OCI-LY7 (cell line): ENCODE measurements around the gene TMEM72. TPM values are rescaled to one million over a fixed set of nuclear protein-coding genes. Genes with fewer than 3 reads are reported as not detected.

ENCODE experiments used
- BruUV-seq: library from RNA; stranded (reverse); fragments of 400-500 nt; replicated peaks from 2 replicates; lab custom pipeline; 2021; lab: Mats Ljungman, UMichigan
- CTCF ChIA-PET: fragments of 300-600 bp; sonication (Branson Sonifier 250); formaldehyde crosslinking; loops from one replicate; lab custom pipeline; 2022; ENCODE audit warnings: antibody characterized with exemption; ENCODE audit not compliant: unreplicated experiment; lab: Charles Lee
- POLR2A ChIA-PET: fragments of 300-600 bp; sonication (Branson Sonifier 250); formaldehyde crosslinking; loops from one replicate; lab custom pipeline; 2022; ENCODE audit warnings: antibody characterized with exemption; lab: Charles Lee
- DNase-seq: peaks from one replicate; pipeline ENCODE4 v3.0.0-alpha.2; 2015; ENCODE audit warnings: low spot score
- H2AFZ ChIP-seq: fragments of 200-600 bp; sonication (generic), shearing (Covaris generic); 2 replicates; pipeline ENCODE4 v1.6.1; 2014; ENCODE audit warnings: mild to moderate bottlenecking, antibody characterized with exemption, low read length, moderate library complexity
- H3K27ac ChIP-seq: fragments of 200-600 bp; sonication (generic); 2 replicates; pipeline ENCODE4 v1.5.1; 2014; ENCODE audit warnings: mixed run types, low read depth, mild to moderate bottlenecking, moderate library complexity, low read length, inconsistent platforms; ENCODE audit not compliant: poor library complexity, severe bottlenecking
- H3K36me3 ChIP-seq: fragments of 200-600 bp; sonication (generic); 2 replicates; pipeline ENCODE4 v1.6.1; 2014; ENCODE audit warnings: mild to moderate bottlenecking, antibody characterized with exemption, low read length, moderate library complexity, mixed read lengths; ENCODE audit not compliant: insufficient read depth
- H3K4me1 ChIP-seq: fragments of 200-600 bp; sonication (generic); 2 replicates; pipeline ENCODE4 v1.5.1; 2014; ENCODE audit warnings: mild to moderate bottlenecking, low read length; ENCODE audit not compliant: insufficient read depth, poor library complexity, severe bottlenecking
- H3K4me2 ChIP-seq: fragments of 200-600 bp; sonication (generic); 2 replicates; pipeline ENCODE4 v1.6.1; 2014; ENCODE audit warnings: mild to moderate bottlenecking, low read length
- H3K4me3 ChIP-seq: fragments of 200-600 bp; sonication (generic); 2 replicates; pipeline ENCODE4 v1.5.1; 2014; ENCODE audit warnings: mild to moderate bottlenecking, low read depth, low read length; ENCODE audit not compliant: poor library complexity, severe bottlenecking
- H3K79me2 ChIP-seq: fragments of 200-600 bp; sonication (generic); 2 replicates; pipeline ENCODE4 v1.6.1; 2016; ENCODE audit warnings: low read depth, mild to moderate bottlenecking, low read length, moderate library complexity, mixed read lengths; ENCODE audit not compliant: insufficient read depth
- H3K9me2 ChIP-seq: fragments of 200-600 bp; sonication (generic); 2 replicates; pipeline ENCODE4 v1.6.1; 2016; ENCODE audit warnings: mild to moderate bottlenecking, low read length, mixed read lengths; ENCODE audit not compliant: insufficient read depth
- H3K9me3 ChIP-seq: fragments of 200-600 bp; sonication (generic); 2 replicates; pipeline ENCODE4 v1.6.1; 2014; ENCODE audit warnings: mild to moderate bottlenecking, mixed run types, low read length, mixed read lengths
- H4K20me1 ChIP-seq: fragments of 200-600 bp; sonication (generic); 2 replicates; pipeline ENCODE4 v1.6.1; 2014; ENCODE audit warnings: mild to moderate bottlenecking, antibody characterized with exemption, low read length, moderate library complexity, mixed read lengths; ENCODE audit not compliant: insufficient read depth
- EZH2phosphoT487 ChIP-seq: fragments of 200-600 bp; sonication (generic); IDR thresholded peaks from 2 replicates; pipeline ENCODE4 v1.6.1; 2018; ENCODE audit warnings: low read depth, borderline replicate concordance, mild to moderate bottlenecking, mixed run types, antibody characterized with exemption, low read length, moderate library complexity, mixed read lengths
- intact Hi-C: fragments of 100-400 bp; cut with micrococcal nuclease; formaldehyde crosslinking; loops from one replicate; pipeline ENCODE4 v1.10.0; 2022; ENCODE audit not compliant: unreplicated experiment
- total RNA-seq, 2 experiments: library from RNA; depleted of rRNA in 1 of 2; stranded (reverse); fragments of >200 nt in 1 of 2; shearing (Covaris generic) in 1 of 2; gene quantifications; 2 replicates each; pipeline ENCODE4 v1.2.3, GENCODE V29; 2014 to 2022
- TF ChIP-seq, protein P1 (sequence below): fragments of 200-600 bp; sonication (generic); conservative IDR thresholded peaks from 2 replicates; pipeline ENCODE4 v1.5.1; 2014; ENCODE audit warnings: mild to moderate bottlenecking, antibody characterized with exemption, low read length, moderate library complexity, mixed read lengths

TMEM72 gene
- total RNA-seq, 2 experiments from 2014 or later, result not detected

DNA sequence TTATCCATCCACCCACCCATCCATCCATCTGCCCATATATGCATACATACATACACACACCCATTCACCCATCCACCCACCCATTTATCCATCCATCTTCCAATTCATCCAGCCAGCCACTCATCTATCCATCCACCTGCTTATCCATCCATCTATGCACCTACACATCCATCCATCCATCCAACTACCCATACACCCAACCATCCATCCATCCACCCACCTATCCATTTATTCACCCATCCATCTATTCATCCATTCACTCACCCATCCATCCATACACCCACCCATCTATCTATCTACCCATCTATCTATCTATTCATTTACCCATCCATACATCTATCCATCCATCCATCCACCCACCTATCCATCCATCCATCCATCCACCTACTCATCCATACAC is 17.3 kb downstream of the TMEM72 start:
- CTCF ChIA-PET, result no interaction called here

DNA sequence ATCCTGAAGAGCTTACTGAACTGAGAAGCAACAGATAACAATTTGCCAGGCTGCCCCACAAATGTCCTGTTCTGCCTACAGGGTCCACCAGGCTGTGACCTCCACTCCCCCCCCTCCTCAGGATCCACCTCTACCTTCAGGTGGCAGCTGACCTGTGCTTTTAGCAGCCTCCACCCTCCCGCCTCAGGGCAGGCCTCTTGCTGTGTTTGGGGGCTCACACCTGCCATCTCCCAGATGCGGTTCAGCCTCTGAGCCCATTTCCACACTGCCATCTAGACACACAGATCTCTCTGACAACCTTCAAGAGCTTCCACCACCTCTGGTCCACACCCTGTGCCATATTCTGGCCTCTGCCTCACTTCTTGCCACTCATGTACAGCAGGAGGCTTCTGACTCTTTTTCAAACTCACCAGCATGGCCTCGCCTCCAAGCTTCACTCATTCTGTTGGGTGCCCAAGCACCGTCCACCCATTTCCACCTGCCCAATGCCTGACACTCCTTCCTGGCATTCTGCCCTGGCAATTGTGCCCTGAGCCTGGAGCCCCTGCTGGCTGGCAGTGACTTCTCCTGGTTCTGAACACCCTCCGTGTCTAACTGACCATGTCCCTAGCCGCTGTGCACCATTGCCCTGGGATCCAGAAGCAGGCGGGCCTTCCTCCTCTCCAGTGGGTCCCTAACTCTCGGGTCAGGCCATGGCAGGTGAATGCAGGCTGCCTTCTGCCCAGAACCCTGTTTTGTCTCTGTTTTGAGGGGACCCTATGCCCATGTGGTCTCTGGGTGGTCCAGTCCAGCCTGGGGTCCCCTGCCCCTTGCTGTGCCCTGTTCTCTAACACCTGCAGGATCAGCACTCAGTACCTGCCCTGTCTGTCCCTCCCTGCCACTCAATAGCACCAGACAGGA is 18.5 kb downstream of the TMEM72 start:
- no peaks in the 10 kb centered on the region for H3K9me3 ChIP-seq
- no peak overlapping the region for H3K4me3 ChIP-seq
- no peak overlapping the region for H3K27ac ChIP-seq
- no peak overlapping the region for H2AFZ ChIP-seq
- TF ChIP-seq EZH2phosphoT487, result no peak
- TF ChIP-seq, protein P1, sequence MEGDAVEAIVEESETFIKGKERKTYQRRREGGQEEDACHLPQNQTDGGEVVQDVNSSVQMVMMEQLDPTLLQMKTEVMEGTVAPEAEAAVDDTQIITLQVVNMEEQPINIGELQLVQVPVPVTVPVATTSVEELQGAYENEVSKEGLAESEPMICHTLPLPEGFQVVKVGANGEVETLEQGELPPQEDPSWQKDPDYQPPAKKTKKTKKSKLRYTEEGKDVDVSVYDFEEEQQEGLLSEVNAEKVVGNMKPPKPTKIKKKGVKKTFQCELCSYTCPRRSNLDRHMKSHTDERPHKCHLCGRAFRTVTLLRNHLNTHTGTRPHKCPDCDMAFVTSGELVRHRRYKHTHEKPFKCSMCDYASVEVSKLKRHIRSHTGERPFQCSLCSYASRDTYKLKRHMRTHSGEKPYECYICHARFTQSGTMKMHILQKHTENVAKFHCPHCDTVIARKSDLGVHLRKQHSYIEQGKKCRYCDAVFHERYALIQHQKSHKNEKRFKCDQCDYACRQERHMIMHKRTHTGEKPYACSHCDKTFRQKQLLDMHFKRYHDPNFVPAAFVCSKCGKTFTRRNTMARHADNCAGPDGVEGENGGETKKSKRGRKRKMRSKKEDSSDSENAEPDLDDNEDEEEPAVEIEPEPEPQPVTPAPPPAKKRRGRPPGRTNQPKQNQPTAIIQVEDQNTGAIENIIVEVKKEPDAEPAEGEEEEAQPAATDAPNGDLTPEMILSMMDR, result no peak
- H3K4me1 ChIP-seq, result no peaks in the 10 kb centered on the region
- H3K4me2 ChIP-seq, result no peak overlapping the region
- no peak for DNase-seq
- no TSS peak for BruUV-seq
- no peaks in the 10 kb centered on the region for H4K20me1 ChIP-seq
- no peaks in the 10 kb centered on the region for H3K9me2 ChIP-seq
- H3K36me3 ChIP-seq, result no peaks in the 10 kb centered on the region
- CTCF ChIA-PET, result no interaction called here
- H3K79me2 ChIP-seq, result no peaks in the 10 kb centered on the region
- POLR2A ChIA-PET, result no interaction called here
- intact Hi-C loops, result no loop called here

More for the DNA sequence above, 17.3 kb downstream of the TMEM72 start:
- BruUV-seq, result no TSS peak
- Histone ChIP-seq H2AFZ (no peak overlapping the region), H3K9me3 (no peaks in the 10 kb centered on the region), H3K4me2 (no peak overlapping the region), H3K36me3 (no peaks in the 10 kb centered on the region), H3K27ac (no peak overlapping the region), H3K4me1 (no peaks in the 10 kb centered on the region), H3K4me3 (no peak overlapping the region), H3K9me2 (no peaks in the 10 kb centered on the region), H4K20me1 (no peaks in the 10 kb centered on the region), H3K79me2 (no peaks in the 10 kb centered on the region)
- intact Hi-C loops, result no loop called here
- DNase-seq, result no peak
- POLR2A ChIA-PET, result no interaction called here
- TF ChIP-seq EZH2phosphoT487, result no peak
- TF ChIP-seq, protein P1, result no peak

DNA sequence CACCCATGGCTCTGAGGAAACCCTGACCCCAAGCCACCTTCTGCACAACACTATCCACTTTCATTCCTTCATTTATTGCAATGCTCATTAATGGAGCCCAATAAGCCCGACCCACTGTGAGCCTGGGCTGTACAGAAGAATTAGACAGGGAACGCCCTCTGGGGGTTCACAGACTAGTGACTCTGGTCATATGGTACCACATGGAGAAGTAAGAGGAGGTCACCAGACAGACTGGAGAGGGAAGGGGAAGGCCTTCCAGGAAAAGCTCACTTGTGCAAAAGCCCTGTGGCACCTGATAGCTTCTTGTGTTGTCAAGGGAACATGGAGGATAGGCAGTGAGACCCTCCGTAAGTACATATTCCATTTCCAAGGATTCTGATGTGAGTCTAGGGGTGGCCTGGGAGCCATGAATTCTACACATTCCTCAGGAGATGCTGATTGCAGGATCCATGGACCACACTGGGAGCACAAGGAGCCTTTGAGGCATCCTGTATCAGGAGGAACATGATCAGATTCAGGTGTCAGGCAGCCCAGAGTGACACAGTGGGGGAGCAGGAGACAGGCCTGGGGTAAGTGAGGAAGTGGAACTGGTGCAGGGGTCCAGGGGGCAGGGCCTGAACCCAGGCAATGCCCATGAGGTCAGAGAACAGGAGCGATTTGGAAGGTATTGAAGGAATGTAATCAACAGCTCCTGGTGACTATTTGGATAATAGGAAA is 19.9 kb downstream of the TMEM72 start:
- ChIA-PET POLR2A (no interaction called here), CTCF (no interaction called here)
- Histone ChIP-seq H3K79me2 (no peaks in the 10 kb centered on the region), H3K4me2 (no peak overlapping the region), H3K9me2 (no peaks in the 10 kb centered on the region), H2AFZ (no peak overlapping the region), H3K36me3 (no peaks in the 10 kb centered on the region), H3K4me3 (no peak overlapping the region), H3K9me3 (no peaks in the 10 kb centered on the region), H3K27ac (no peak overlapping the region), H4K20me1 (no peaks in the 10 kb centered on the region), H3K4me1 (no peaks in the 10 kb centered on the region)
- intact Hi-C loops, result no loop called here
- TF ChIP-seq, protein P1, result no peak
- TF ChIP-seq EZH2phosphoT487, result no peak
- BruUV-seq, result no TSS peak
- DNase-seq, result no peak
